IMR-90 (cell line): ENCODE results near the gene PGD. TPM values are rescaled to one million over a fixed set of nuclear protein-coding genes. Genes with fewer than 3 reads are reported as not detected.

ENCODE experiments used
- ATAC-seq: fragments of 200-7000 bp; cut with Tn5 transposase; 2 replicates; pipeline ENCODE4 v1.9.1; 2020; ENCODE audit warnings: low read depth, mild to moderate bottlenecking, moderate library complexity
- BruUV-seq: library from RNA; stranded (reverse); fragments of 400-500 nt; replicated peaks from 2 replicates; lab custom pipeline; 2021; lab: Mats Ljungman, UMichigan
- CTCF ChIA-PET: fragments of 300-600 bp; formaldehyde crosslinking; extraction: SDS; loops from one replicate; lab custom pipeline; 2021; ENCODE audit warnings: antibody characterized with exemption; lab: Yijun Ruan, JAX
- POLR2A ChIA-PET: fragments of 300-600 bp; sonication (Branson Sonifier 250); formaldehyde crosslinking; loops from one replicate; lab custom pipeline; 2022; ENCODE audit warnings: antibody characterized with exemption; ENCODE audit not compliant: unreplicated experiment; lab: Charles Lee
- DNase-seq: peaks from one replicate; pipeline ENCODE4 v3.0.0; 2013
- H2AFZ ChIP-seq: replicated peaks from 2 replicates; pipeline ENCODE3; 2013; ENCODE audit warnings: low read length, mild to moderate bottlenecking; ENCODE audit not compliant: poor library complexity
- H2AK5ac ChIP-seq: 2 replicates; pipeline ENCODE4 v1.6.1; 2013; ENCODE audit warnings: low read depth, low read length, inconsistent platforms
- H2AK9ac ChIP-seq: replicated peaks from 2 replicates; pipeline ENCODE3; 2013; ENCODE audit warnings: mild to moderate bottlenecking, low read depth, low read length, moderate library complexity; ENCODE audit not compliant: poor library complexity
- H2BK120ac ChIP-seq: 2 replicates; pipeline ENCODE4 v1.6.1; 2013; ENCODE audit warnings: low read depth, low read length, inconsistent platforms
- H2BK15ac ChIP-seq: 3 replicates; pipeline ENCODE4 v1.6.1; 2013; ENCODE audit warnings: low read depth, low read length, inconsistent platforms
- H2BK20ac ChIP-seq: 2 replicates; pipeline ENCODE4 v1.6.1; 2013; ENCODE audit warnings: low read depth, mild to moderate bottlenecking, inconsistent platforms, low read length, moderate library complexity
- H2BK5ac ChIP-seq: 2 replicates; pipeline ENCODE4 v1.6.1; 2013; ENCODE audit warnings: mild to moderate bottlenecking, low read depth, low read length, inconsistent platforms; ENCODE audit not compliant: poor library complexity, severe bottlenecking
- H3K14ac ChIP-seq: replicated peaks from 2 replicates; pipeline ENCODE4 v1.6.1; 2013; ENCODE audit warnings: low read depth, low read length, inconsistent platforms
- H3K18ac ChIP-seq: 2 replicates; pipeline ENCODE4 v1.6.1; 2013; ENCODE audit warnings: low read depth, low read length, control low read depth
- H3K23ac ChIP-seq: 2 replicates; pipeline ENCODE4 v1.6.1; 2013; ENCODE audit warnings: low read depth, low read length, inconsistent platforms
- H3K27ac ChIP-seq: 2 replicates; pipeline ENCODE4 v1.5.1; 2013; ENCODE audit warnings: mild to moderate bottlenecking, control low read depth, low read length; ENCODE audit not compliant: insufficient read depth
- H3K27me3 ChIP-seq: 2 replicates; pipeline ENCODE4 v1.6.1; 2013; ENCODE audit warnings: low read length; ENCODE audit not compliant: control insufficient read depth, insufficient read depth
- H3K36me3 ChIP-seq: 2 replicates; pipeline ENCODE4 v1.6.1; 2013; ENCODE audit warnings: low read length, mixed read lengths; ENCODE audit not compliant: control insufficient read depth, insufficient read depth
- H3K4ac ChIP-seq: 2 replicates; pipeline ENCODE4 v1.6.1; 2013; ENCODE audit warnings: low read depth, low read length, inconsistent platforms
- H3K4me1 ChIP-seq: 2 replicates; pipeline ENCODE4 v1.6.1; 2013; ENCODE audit warnings: low read length, mixed read lengths; ENCODE audit not compliant: control insufficient read depth, insufficient read depth
- H3K4me2 ChIP-seq: 2 replicates; pipeline ENCODE4 v1.6.1; 2013; ENCODE audit warnings: low read depth, mild to moderate bottlenecking, control low read depth, low read length, moderate library complexity
- H3K4me3 ChIP-seq: 2 replicates; pipeline ENCODE4 v1.5.1; 2013; ENCODE audit warnings: low read depth, mild to moderate bottlenecking, control low read depth, low read length, moderate library complexity; ENCODE audit not compliant: insufficient read depth
- H3K56ac ChIP-seq: 2 replicates; pipeline ENCODE4 v1.6.1; 2013; ENCODE audit warnings: low read length, inconsistent platforms; ENCODE audit not compliant: insufficient read depth; ENCODE audit errors: extremely low read depth
- H3K79me1 ChIP-seq, 2 experiments: 2 replicates each; pipeline ENCODE4 v1.6.1; 2013; ENCODE audit warnings: low read length in 2 of 2, inconsistent platforms in 1 of 2, low read depth in 1 of 2
- H3K9ac ChIP-seq: 2 replicates; pipeline ENCODE4 v1.6.1; 2013; ENCODE audit warnings: low read depth, low read length, control low read depth
- H3K9me1 ChIP-seq: 2 replicates; pipeline ENCODE4 v1.6.1; 2013; ENCODE audit warnings: low read length, inconsistent platforms; ENCODE audit not compliant: insufficient read depth
- H3K9me3 ChIP-seq: 2 replicates; pipeline ENCODE4 v1.6.1; 2013; ENCODE audit warnings: low read length; ENCODE audit not compliant: control insufficient read depth, insufficient read depth
- H4K20me1 ChIP-seq: 2 replicates; pipeline ENCODE4 v1.6.1; 2013; ENCODE audit warnings: low read length, inconsistent platforms; ENCODE audit not compliant: insufficient read depth
- H4K5ac ChIP-seq: 2 replicates; pipeline ENCODE4 v1.6.1; 2013; ENCODE audit warnings: mild to moderate bottlenecking, low read depth, low read length, control low read depth
- H4K8ac ChIP-seq, 2 experiments: 2 replicates each; pipeline ENCODE4 v1.6.1; 2013; ENCODE audit warnings: low read depth in 2 of 2, low read length in 2 of 2, control low read depth in 1 of 2, inconsistent platforms in 1 of 2
- H4K91ac ChIP-seq: 2 replicates; pipeline ENCODE4 v1.6.1; 2013; ENCODE audit warnings: low read depth, low read length, inconsistent platforms; ENCODE audit not compliant: insufficient read depth
- BHLHE40 ChIP-seq: fragments of 150-350 bp; IDR thresholded peaks from 2 replicates; pipeline ENCODE4 v1.6.1; 2016; ENCODE audit warnings: mild to moderate bottlenecking, low read depth, low read length
- CEBPB ChIP-seq: IDR thresholded peaks from 2 replicates; pipeline ENCODE4 v1.6.1; 2012; ENCODE audit warnings: low read depth, low read length, improper control_type of control experiment
- CHD1 ChIP-seq: IDR thresholded peaks from 2 replicates; pipeline ENCODE4 v1.6.1; 2012; ENCODE audit warnings: low read depth, low read length, improper control_type of control experiment
- ELK1 ChIP-seq: fragments of 150-350 bp; IDR thresholded peaks from 2 replicates; pipeline ENCODE4 v1.6.1; 2016; ENCODE audit warnings: low read depth, mild to moderate bottlenecking, low read length, moderate library complexity, borderline replicate concordance
- FOS ChIP-seq: fragments of 150-350 bp; IDR thresholded peaks from 2 replicates; pipeline ENCODE4 v1.6.1; 2016; ENCODE audit warnings: low read depth, low read length
- MAFK ChIP-seq: IDR thresholded peaks from 2 replicates; pipeline ENCODE4 v1.6.1; 2012; ENCODE audit warnings: low read depth, low read length, improper control_type of control experiment
- MAZ ChIP-seq: IDR thresholded peaks from 2 replicates; pipeline ENCODE4 v1.6.1; 2012; ENCODE audit warnings: low read depth, mild to moderate bottlenecking, low read length, improper control_type of control experiment, moderate library complexity, borderline replicate concordance
- MXI1 ChIP-seq: IDR thresholded peaks from 2 replicates; pipeline ENCODE4 v1.6.1; 2012; ENCODE audit warnings: low read depth, mild to moderate bottlenecking, low read length, moderate library complexity, borderline replicate concordance
- NFE2L2 ChIP-seq: fragments of 150-350 bp; IDR thresholded peaks from 2 replicates; pipeline ENCODE4 v1.6.1; 2016; ENCODE audit warnings: low read depth, mild to moderate bottlenecking, low read length
- POLR2A ChIP-seq: IDR thresholded peaks from 2 replicates; pipeline ENCODE4 v1.6.1; 2012; ENCODE audit warnings: mild to moderate bottlenecking, low read depth, low read length
- RAD21 ChIP-seq: IDR thresholded peaks from 2 replicates; pipeline ENCODE4 v1.6.1; 2012; ENCODE audit warnings: low read length, improper control_type of control experiment
- RCOR1 ChIP-seq: IDR thresholded peaks from 2 replicates; pipeline ENCODE4 v1.6.1; 2012; ENCODE audit warnings: mild to moderate bottlenecking, low read length, improper control_type of control experiment; ENCODE audit not compliant: insufficient replicate concordance
- RFX5 ChIP-seq: IDR thresholded peaks from 2 replicates; pipeline ENCODE4 v1.8.0; 2012; ENCODE audit warnings: low read depth, mild to moderate bottlenecking, low read length, moderate library complexity
- SMC3 ChIP-seq: fragments of 150-350 bp; IDR thresholded peaks from 2 replicates; pipeline ENCODE4 v1.6.1; 2016; ENCODE audit warnings: low read depth, mild to moderate bottlenecking, antibody characterized with exemption, low read length, moderate library complexity
- WGBS, 2 experiments: methylation state at CpG; one replicate each; pipeline versions ENCODE4 v1.1.5 to v1.1.7; 2013; ENCODE audit warnings: missing lambda C conversion rate in 2 of 2; ENCODE audit not compliant: insufficient read length in 1 of 2; ENCODE audit errors: extremely low coverage in 2 of 2; 5-methylcytosine and 5-hydroxymethylcytosine counted together
- dilution Hi-C: fragments of 300-500 bp; cut with HindIII; formaldehyde crosslinking; loops from one replicate; pipeline ENCODE4 v1.14.3; 2018; ENCODE audit warnings: low sequenced_read_pairs; ENCODE audit not compliant: unreplicated experiment
- in situ Hi-C: fragments of 300-500 bp; cut with MboI; formaldehyde crosslinking; loops from 3 replicates; pipeline ENCODE4 v1.14.3; 2019; ENCODE audit warnings: low sequenced_read_pairs, inconsistent platforms, mixed read lengths
- intact Hi-C: fragments of 100-400 bp; cut with micrococcal nuclease; formaldehyde crosslinking; loops from 2 replicates; pipeline ENCODE4 v1.10.0; 2022
- polyA plus RNA-seq, 3 experiments: library from polyadenylated mRNA; depleted of rRNA; stranded (reverse); fragments of >200 nt; gene quantifications; 2 replicates each; pipeline ENCODE4 v1.2.3, GENCODE V29; 2012; ENCODE audit warnings: low replicate concordance in 1 of 3
- total RNA-seq: library from RNA; depleted of rRNA; stranded (reverse); fragments of >200 nt; gene quantifications from 2 replicates; pipeline ENCODE4 v1.2.3, GENCODE V29; 2012
- TF ChIP-seq, protein P1 (sequence below): fragments of 150-350 bp; IDR thresholded peaks from 2 replicates; pipeline ENCODE4 v1.6.1; 2017; ENCODE audit warnings: mild to moderate bottlenecking, antibody characterized with exemption, low read length, low read depth
- TF ChIP-seq, protein P2 (sequence below): conservative IDR thresholded peaks from 2 replicates; pipeline ENCODE4 v1.5.1; 2012; ENCODE audit warnings: mild to moderate bottlenecking, low read depth, low read length, improper control_type of control experiment

The PGD gene
- total and polyA plus RNA-seq, 2 of the 4 experiments (the other 2 are of a cell fraction): 118 to 216 TPM

GRCh38 chr1:10353282-10353681 is 45.6 kb upstream of the PGD start:
- H3K4me1 ChIP-seq: no peaks in the 10 kb centered on the region
- intact Hi-C loops: no loop called here
- no peak overlapping the region for H2AK9ac ChIP-seq
- in situ Hi-C loops: no loop called here
- H3K79me1 ChIP-seq: no peaks in the 10 kb centered on the region
- H3K9ac ChIP-seq: no peak overlapping the region
- H4K8ac ChIP-seq: no peak overlapping the region
- no peak overlapping the region for H4K5ac ChIP-seq
- no TSS peak for BruUV-seq
- H3K56ac ChIP-seq: no peak overlapping the region
- no peak overlapping the region for H3K4me2 ChIP-seq
- H2BK15ac ChIP-seq: no peak overlapping the region
- H3K14ac ChIP-seq: no peak overlapping the region
- TF ChIP-seq SMC3 (no peak), ELK1 (no peak), RCOR1 (no peak), NFE2L2 (no peak), RFX5 (no peak), CHD1 (no peak), FOS (no peak), RAD21 (no peak), POLR2A (no peak), MAZ (no peak), BHLHE40 (no peak), MXI1 (no peak), MAFK (no peak), CEBPB (no peak)
- TF ChIP-seq, protein P1, sequence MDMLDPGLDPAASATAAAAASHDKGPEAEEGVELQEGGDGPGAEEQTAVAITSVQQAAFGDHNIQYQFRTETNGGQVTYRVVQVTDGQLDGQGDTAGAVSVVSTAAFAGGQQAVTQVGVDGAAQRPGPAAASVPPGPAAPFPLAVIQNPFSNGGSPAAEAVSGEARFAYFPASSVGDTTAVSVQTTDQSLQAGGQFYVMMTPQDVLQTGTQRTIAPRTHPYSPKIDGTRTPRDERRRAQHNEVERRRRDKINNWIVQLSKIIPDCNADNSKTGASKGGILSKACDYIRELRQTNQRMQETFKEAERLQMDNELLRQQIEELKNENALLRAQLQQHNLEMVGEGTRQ: no peak
- TF ChIP-seq, protein P2, sequence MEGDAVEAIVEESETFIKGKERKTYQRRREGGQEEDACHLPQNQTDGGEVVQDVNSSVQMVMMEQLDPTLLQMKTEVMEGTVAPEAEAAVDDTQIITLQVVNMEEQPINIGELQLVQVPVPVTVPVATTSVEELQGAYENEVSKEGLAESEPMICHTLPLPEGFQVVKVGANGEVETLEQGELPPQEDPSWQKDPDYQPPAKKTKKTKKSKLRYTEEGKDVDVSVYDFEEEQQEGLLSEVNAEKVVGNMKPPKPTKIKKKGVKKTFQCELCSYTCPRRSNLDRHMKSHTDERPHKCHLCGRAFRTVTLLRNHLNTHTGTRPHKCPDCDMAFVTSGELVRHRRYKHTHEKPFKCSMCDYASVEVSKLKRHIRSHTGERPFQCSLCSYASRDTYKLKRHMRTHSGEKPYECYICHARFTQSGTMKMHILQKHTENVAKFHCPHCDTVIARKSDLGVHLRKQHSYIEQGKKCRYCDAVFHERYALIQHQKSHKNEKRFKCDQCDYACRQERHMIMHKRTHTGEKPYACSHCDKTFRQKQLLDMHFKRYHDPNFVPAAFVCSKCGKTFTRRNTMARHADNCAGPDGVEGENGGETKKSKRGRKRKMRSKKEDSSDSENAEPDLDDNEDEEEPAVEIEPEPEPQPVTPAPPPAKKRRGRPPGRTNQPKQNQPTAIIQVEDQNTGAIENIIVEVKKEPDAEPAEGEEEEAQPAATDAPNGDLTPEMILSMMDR: no peak
- dilution Hi-C loops: no loop called here
- no peaks in the 10 kb centered on the region for H3K9me1 ChIP-seq
- no peak overlapping the region; the same call in 1 of the 2 replicates for H3K23ac ChIP-seq
- H3K4ac ChIP-seq: no peak overlapping the region
- H3K4me3 ChIP-seq: no peak overlapping the region
- no peaks in the 10 kb centered on the region for H3K9me3 ChIP-seq
- peaks cover 7% of the 10 kb centered on the region for H3K36me3 ChIP-seq
- H4K91ac ChIP-seq: no peak overlapping the region
- no peak overlapping the region for H2BK120ac ChIP-seq
- H3K27ac ChIP-seq: no peak overlapping the region
- H2BK20ac ChIP-seq: no peak overlapping the region
- H3K27me3 ChIP-seq: no peaks in the 10 kb centered on the region
- H2AFZ ChIP-seq: no peak overlapping the region
- POLR2A ChIA-PET: no interaction called here
- H3K18ac ChIP-seq: no peak overlapping the region
- no peak overlapping the region for H2BK5ac ChIP-seq
- H2AK5ac ChIP-seq: no peak overlapping the region
- ATAC-seq (no peak), DNase-seq (no peak)
- WGBS, 2 experiments: no CpG with 5 or more reads among the region's 4 CpGs
- CTCF ChIA-PET: no interaction called here
- no peaks in the 10 kb centered on the region for H4K20me1 ChIP-seq
